Kidney glomerular epithelial cell (primary cell): ENCODE measurements around the gene NOVA2.
A peak's percentile ranks its signal among the peaks of the same experiment; 100 is the strongest.

Experiments
- DNase-seq: peaks from one replicate; lab custom pipeline; 2025; lab: John Stamatoyannopoulos, UW

NOVA2 gene

GRCh38 chr19:45960595-45961235 is 12.9 kb downstream of the NOVA2 start:
- no peak for DNase-seq

GRCh38 chr19:45959517-45960025 is 14.1 kb downstream of the NOVA2 start:
- DNase-seq, result no peak

GRCh38 chr19:45958769-45959516 is 14.7 kb downstream of the NOVA2 start:
- no peak for DNase-seq

- no peak for DNase-seq
Measured at GRCh38 chr19:45958320-45958719, 15.3 kb downstream of the NOVA2 start.

GRCh38 chr19:45955905-45956608 is 17.6 kb downstream of the NOVA2 start:
- DNase-seq, result no peak

- DNase-seq, result no peak
Measured at GRCh38 chr19:45954156-45954555, 19.5 kb downstream of the NOVA2 start.

GRCh38 chr19:45953676-45954075 is 20.0 kb downstream of the NOVA2 start:
- DNase-seq, result no peak

GRCh38 chr19:45952686-45953505 is 20.8 kb downstream of the NOVA2 start:
- DNase-seq, result no peak

GRCh38 chr19:45952341-45952685 is 21.4 kb downstream of the NOVA2 start:
- DNase-seq, result no peak

- DNase-seq, result no peak
Measured at GRCh38 chr19:45947926-45948325, 25.7 kb downstream of the NOVA2 start.

- DNase-seq, result no peak
Measured at GRCh38 chr19:45940515-45940805, 33.2 kb downstream of the NOVA2 start.

GRCh38 chr19:45939792-45940514 is 33.7 kb downstream of the NOVA2 start:
- DNase-seq, result no peak

GRCh38 chr19:45938733-45939319 is 34.8 kb downstream of the NOVA2 start:
- DNase-seq, result no peak

GRCh38 chr19:45935267-45935666 is 38.4 kb downstream of the NOVA2 start:
- no peak for DNase-seq

- DNase-seq, result no peak
Measured at GRCh38 chr19:45934551-45935230, 39.0 kb downstream of the NOVA2 start.

GRCh38 chr19:45933759-45934158 is 39.9 kb downstream of the NOVA2 start:
- DNase-seq, result no peak

GRCh38 chr19:45931055-45931454 is 42.6 kb downstream of the NOVA2 start:
- DNase-seq, result no peak

- DNase-seq, result no peak
Measured at GRCh38 chr19:45929247-45929646, 44.4 kb downstream of the NOVA2 start.

- peak; percentile 81 for DNase-seq
Measured at GRCh38 chr19:45927565-45928261, 46.0 kb downstream of the NOVA2 start.

GRCh38 chr19:45924891-45925447 is 48.7 kb downstream of the NOVA2 start:
- DNase-seq, result no peak
